GM13977 (cell line): ENCODE measurements around the gene AARS1.
"Not testable (repeated sequence)": the region's sequence is repeated elsewhere in the genome, so short reads cannot be mapped to it uniquely, and the experiment has no call there.

Experiments
- DNase-seq: peaks from one replicate; pipeline ENCODE4 v3.0.0; 2012; ENCODE audit warnings: low spot score
- CTCF ChIP-seq: IDR thresholded peaks from 2 replicates; pipeline ENCODE4 v1.5.1; 2012; ENCODE audit warnings: mild to moderate bottlenecking, control low read depth; ENCODE audit not compliant: insufficient read depth; ENCODE audit errors: extremely low read depth, missing control alignments
- in situ Hi-C: fragments of 300-500 bp; cut with MboI; formaldehyde crosslinking; loops from one replicate; pipeline ENCODE4 v1.12.0; 2022; ENCODE audit warnings: low sequenced_read_pairs, low pct_unique_long_range_greater_than_20kb, mixed read lengths, inconsistent platforms; ENCODE audit not compliant: unreplicated experiment

Gene AARS1

GRCh38 chr16:70320121-70320520 is 30.8 kb upstream of the AARS1 start:
- TF ChIP-seq CTCF, result no peak
- DNase-seq, result no peak
- in situ Hi-C loops, result no loop called here

- in situ Hi-C loops, DNase-seq: not testable (repeated sequence)
Measured at GRCh38 chr16:70307726-70308125, 18.4 kb upstream of the AARS1 start.

GRCh38 chr16:70306880-70307279 is 17.6 kb upstream of the AARS1 start:
- no peak for TF ChIP-seq CTCF

GRCh38 chr16:70304892-70305448 is 15.7 kb upstream of the AARS1 start:
- no peak for TF ChIP-seq CTCF
- DNase-seq, result peak; percentile 35
- in situ Hi-C loops, result no loop called here

More at GRCh38 chr16:70306880-70307279, 17.6 kb upstream of the AARS1 start:
- in situ Hi-C loops, result no loop called here
- no peak for DNase-seq

GRCh38 chr16:70302745-70303144 is 13.4 kb upstream of the AARS1 start:
- in situ Hi-C loops, result no loop called here
- no peak for DNase-seq
- TF ChIP-seq CTCF, result no peak

GRCh38 chr16:70301121-70301520 is 11.8 kb upstream of the AARS1 start:
- in situ Hi-C loops, result no loop called here
- no peak for TF ChIP-seq CTCF
- DNase-seq, result no peak

GRCh38 chr16:70298988-70299938 is 10.0 kb upstream of the AARS1 start, which contains the start of gene DDX19B:
Gene DDX19B (plus strand): TSS chr16:70299186. CDS start chr16:70299298, 112 bp downstream.
- peak; percentile 79 for DNase-seq
- in situ Hi-C loops, result no loop called here

More at GRCh38 chr16:70298988-70299938, 10.0 kb upstream of the AARS1 start, which contains the start of gene DDX19B:
- no peak for TF ChIP-seq CTCF
